Endothelial cell of umbilical vein (primary cell): ENCODE data around the gene RELT. TPM values are rescaled to one million over a fixed set of nuclear protein-coding genes. Genes with fewer than 3 reads are reported as not detected.

Source experiments
- BruUV-seq: library from RNA; stranded (reverse); fragments of 400-500 nt; replicated peaks from 2 replicates; lab custom pipeline; 2021; lab: Mats Ljungman, UMichigan
- CTCF ChIA-PET: fragments of 300-600, 350-600 bp; sonication (Branson Sonifier 250); formaldehyde crosslinking; loops from one replicate; lab custom pipeline; 2021; ENCODE audit warnings: antibody characterized with exemption, inconsistent platforms; lab: Charles Lee
- POLR2A ChIA-PET: fragments of 300-600, 350-600 bp; sonication (Branson Sonifier 250); formaldehyde crosslinking; loops from one replicate; lab custom pipeline; 2021; ENCODE audit warnings: antibody characterized with exemption, inconsistent platforms; lab: Charles Lee
- DNase-seq: peaks from one replicate; pipeline ENCODE4 v3.0.0-alpha.2; 2011; ENCODE audit warnings: low read depth, low spot score
- FAIRE-seq: peaks from 2 replicates; lab custom pipeline; 2011; peaks lifted over from hg19 to GRCh38; lab: Jason Lieb, UNC
- H2AFZ ChIP-seq: 2 replicates; pipeline ENCODE4 v1.6.0; 2012; ENCODE audit warnings: low read depth, low read length, control low read depth, inconsistent platforms
- H3K27ac ChIP-seq: 2 replicates; pipeline ENCODE4 v1.5.1; 2011; ENCODE audit warnings: low read depth, mild to moderate bottlenecking, control low read depth, low read length, moderate library complexity; ENCODE audit not compliant: insufficient read depth
- H3K27me3 ChIP-seq, 2 experiments: 2 replicates each; pipeline versions ENCODE4 v1.6.0 to v1.6.1; 2011; ENCODE audit warnings: low read length in 2 of 2, mixed read lengths in 1 of 2; ENCODE audit not compliant: control insufficient read depth in 2 of 2, insufficient read depth in 2 of 2
- H3K36me3 ChIP-seq, 2 experiments: 2 replicates in 1 of 2; 3 replicates in 1 of 2; pipeline ENCODE4 v1.5.1; 2011; ENCODE audit warnings: low read length in 2 of 2, mild to moderate bottlenecking in 1 of 2, moderate library complexity in 1 of 2; ENCODE audit not compliant: control insufficient read depth in 2 of 2, insufficient read depth in 2 of 2; ENCODE audit errors: extremely low read depth in 1 of 2
- H3K4me1 ChIP-seq: 3 replicates; pipeline ENCODE4 v1.5.1; 2011; ENCODE audit warnings: mild to moderate bottlenecking, low read length; ENCODE audit not compliant: control insufficient read depth, insufficient read depth; ENCODE audit errors: extremely low read depth
- H3K4me2 ChIP-seq: 2 replicates; pipeline ENCODE4 v1.6.1; 2011; ENCODE audit warnings: low read length, control low read depth, mixed read lengths; ENCODE audit not compliant: insufficient read depth
- H3K4me3 ChIP-seq, 3 experiments: fragments of 200-600 bp in 1 of 3; sonication (generic), shearing (Covaris generic) in 1 of 3; replicated peaks in 1 of 3; 2 replicates each; pipeline ENCODE4 v1.5.1; 2011 to 2016; ENCODE audit warnings: control low read depth in 3 of 3, low read length in 3 of 3, mild to moderate bottlenecking in 2 of 3, inconsistent platforms in 1 of 3, low read depth in 1 of 3, moderate library complexity in 1 of 3; ENCODE audit not compliant: insufficient read depth in 1 of 3
- H3K79me2 ChIP-seq: 2 replicates; pipeline ENCODE4 v1.6.0; 2012; ENCODE audit warnings: low read length, inconsistent platforms; ENCODE audit not compliant: control insufficient read depth, insufficient read depth
- H3K9ac ChIP-seq: replicated peaks from 2 replicates; pipeline ENCODE3; 2011; ENCODE audit warnings: low read length, control low read depth; ENCODE audit not compliant: insufficient read depth; ENCODE audit errors: extremely low read depth
- H3K9me1 ChIP-seq: replicated peaks from 3 replicates; pipeline ENCODE4 v1.6.0; 2011; ENCODE audit warnings: mild to moderate bottlenecking, low read length; ENCODE audit not compliant: control insufficient read depth, insufficient read depth; ENCODE audit errors: extremely low read depth
- H3K9me3 ChIP-seq: replicated peaks from 2 replicates; pipeline ENCODE4 v1.5.1; 2012; ENCODE audit warnings: low read length, inconsistent platforms; ENCODE audit not compliant: control insufficient read depth, insufficient read depth
- H4K20me1 ChIP-seq: replicated peaks from 2 replicates; pipeline ENCODE3; 2011; ENCODE audit warnings: mild to moderate bottlenecking, low read length; ENCODE audit not compliant: control insufficient read depth, insufficient read depth; ENCODE audit errors: extremely low read depth
- CTCF ChIP-seq, 2 donors: IDR thresholded peaks; 1 replicate in 1 of 2; 2 replicates in 1 of 2; pipeline ENCODE4 v1.5.1; 2011; ENCODE audit warnings: low read length in 2 of 2, mild to moderate bottlenecking in 2 of 2, moderate library complexity in 2 of 2, control low read depth in 1 of 2, inconsistent platforms in 1 of 2, low read depth in 1 of 2; ENCODE audit not compliant: insufficient read depth in 1 of 2; ENCODE audit errors: extremely low read depth in 1 of 2
- EZH2 ChIP-seq: IDR thresholded peaks from 2 replicates; pipeline ENCODE4 v1.6.1; 2012; ENCODE audit warnings: borderline replicate concordance, low read depth, mild to moderate bottlenecking, moderate library complexity, low read length, inconsistent platforms; ENCODE audit not compliant: severe bottlenecking
- FOS ChIP-seq: IDR thresholded peaks from 2 replicates; pipeline ENCODE4 v1.6.1; 2011; ENCODE audit warnings: mild to moderate bottlenecking, low read length, moderate library complexity, borderline replicate concordance; ENCODE audit not compliant: insufficient read depth
- GATA2 ChIP-seq: IDR thresholded peaks from 2 replicates; pipeline ENCODE4 v1.7.0; 2011; ENCODE audit warnings: low read depth, mild to moderate bottlenecking, moderate library complexity, mixed read lengths, low read length; ENCODE audit not compliant: insufficient read length, insufficient read depth
- JUN ChIP-seq: IDR thresholded peaks from 2 replicates; pipeline ENCODE4 v1.6.1; 2011; ENCODE audit warnings: borderline replicate concordance, low read depth; ENCODE audit not compliant: insufficient read length, insufficient read depth
- MAX ChIP-seq: IDR thresholded peaks from 2 replicates; pipeline ENCODE4 v1.6.1; 2011; ENCODE audit not compliant: insufficient read depth, insufficient read length
- MYC ChIP-seq: IDR thresholded peaks from one replicate; pipeline ENCODE4 v1.6.1; 2011; ENCODE audit warnings: mild to moderate bottlenecking, low read depth, low read length
- POLR2A ChIP-seq: IDR thresholded peaks from 2 replicates; pipeline ENCODE4 v1.6.1; 2012; ENCODE audit warnings: low read depth, mild to moderate bottlenecking, control low read depth, low read length
- POLR2AphosphoS5 ChIP-seq: IDR thresholded peaks from 2 replicates; pipeline ENCODE4 v1.6.1; 2012; ENCODE audit warnings: low read depth, mild to moderate bottlenecking, control low read depth, low read length, moderate library complexity; ENCODE audit not compliant: insufficient read depth
- dilution Hi-C: fragments of 300-500 bp; cut with MboI; formaldehyde crosslinking; loops from one replicate; pipeline ENCODE4 v1.15.0; 2019; ENCODE audit warnings: low sequenced_read_pairs; ENCODE audit not compliant: extremely low pct_ligation_motif_present
- intact Hi-C: fragments of 100-400 bp; cut with micrococcal nuclease; formaldehyde crosslinking; loops from one replicate; pipeline ENCODE4 v1.10.0; 2022
- polyA plus RNA-seq, 4 experiments: library from polyadenylated mRNA; depleted of rRNA in 3 of 4; stranded (reverse) in 3 of 4; unstranded in 1 of 4; fragments of >200 nt; gene quantifications; 2 replicates each; pipeline versions ENCODE4 v1.2.1 to v1.2.3, GENCODE V29; 2011 to 2012; ENCODE audit warnings: missing spikeins in 1 of 4
- total RNA-seq: library from RNA; stranded (reverse); gene quantifications from 2 replicates; pipeline ENCODE4 v1.2.3, GENCODE V29; 2021

The RELT gene
- total and polyA plus RNA-seq, 2 donors (not counting 3 experiments of a cell fraction or from before 2014, with no cell fraction given), result 6.7 to 13.1 TPM

- dilution Hi-C loops, result no loop called here
- TF ChIP-seq MYC (no peak), JUN (no peak), GATA2 (no peak), FOS (no peak), EZH2 (no peak), CTCF (IDR thresholded peaks at IDR 0.05; ENCODE audit: extremely low read depth in 1 of 2, insufficient read depth in 1 of 2, low read depth in 1 of 2, low read length in 2 of 2) (no peak), POLR2A (no peak), POLR2AphosphoS5 (no peak), MAX (no peak)
- no peak for FAIRE-seq
- Histone ChIP-seq H3K9me1 (no peaks in the 10 kb centered on the region), H3K9ac (no peak overlapping the region), H3K36me3 (peaks cover 0 to 5% of the 10 kb centered on the region in 2 experiments), H3K4me1 (peaks cover 22% of the 10 kb centered on the region), H4K20me1 (no peaks in the 10 kb centered on the region), H2AFZ (no peak overlapping the region), H3K27me3 (no peaks in the 10 kb centered on the region), H3K4me2 (no peak overlapping the region), H3K27ac (no peak overlapping the region), H3K4me3 (no peak overlapping the region), H3K79me2 (peaks cover 31% of the 10 kb centered on the region), H3K9me3 (no peaks in the 10 kb centered on the region)
- intact Hi-C loops, result no loop called here
- ChIA-PET CTCF (interaction anchor here (1.3 to 1.5 kb wide), 2 partner anchors 39 to 83 kb away, joined by 4 read pairs; no protein-coding TSS in a partner anchor), POLR2A (no interaction called here)
- no peak for DNase-seq
- BruUV-seq, result no TSS peak
Observed at GRCh38 chr11:73389916-73390315, 13.7 kb downstream of the RELT start.
